SK-N-MC (cell line): ENCODE measurements around the gene TKT.

Experiments
- EZH2 ChIP-seq: fragments of 200-600 bp; sonication (generic); IDR thresholded peaks from one replicate; pipeline ENCODE4 v1.6.1; 2017; ENCODE audit warnings: antibody characterized with exemption
- POLR2AphosphoS5 ChIP-seq: IDR thresholded peaks from 2 replicates; pipeline ENCODE4 v1.6.1; 2012; ENCODE audit warnings: mild to moderate bottlenecking, low read depth, low read length, borderline replicate concordance

DNA sequence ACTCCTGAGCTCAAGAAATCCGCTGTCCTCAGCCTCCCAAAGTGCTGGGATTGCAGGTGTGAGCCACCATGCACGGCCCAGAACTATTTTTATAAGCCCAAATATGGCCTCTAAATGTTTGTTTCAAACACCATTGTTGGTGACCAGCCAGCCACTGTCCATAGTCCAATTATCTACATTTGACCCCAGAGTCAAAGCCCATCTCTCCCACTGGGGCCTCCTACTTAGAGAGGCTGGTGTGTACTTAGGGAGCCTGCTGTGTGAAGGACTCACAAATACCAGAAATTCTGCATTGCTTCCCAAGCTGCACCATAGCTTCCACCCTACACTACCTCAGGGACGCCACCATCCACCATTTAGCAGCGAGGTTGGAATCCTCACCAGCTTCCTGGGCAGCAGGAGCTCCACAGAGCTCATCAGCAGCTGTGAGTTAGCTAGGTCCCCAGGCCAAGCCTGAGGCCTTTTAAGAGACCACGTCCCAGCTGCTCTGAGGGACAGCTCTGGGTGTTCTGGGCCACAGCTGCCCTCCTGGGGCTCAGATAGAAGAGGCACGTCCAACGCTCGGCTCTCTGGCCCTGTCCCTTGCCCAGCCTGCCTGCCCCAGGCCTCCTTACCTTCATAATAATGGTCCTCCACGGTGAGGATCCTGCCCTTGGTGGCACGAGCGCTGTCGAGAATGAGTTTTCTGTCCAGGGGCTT is 29.5 kb downstream of the TKT start:
- TF ChIP-seq EZH2 (no peak), POLR2AphosphoS5 (no peak)
